SK-N-MC (cell line): ENCODE measurements around the gene HSPB6.

Experiments used
- EZH2 ChIP-seq: fragments of 200-600 bp; sonication (generic); IDR thresholded peaks from one replicate; pipeline ENCODE4 v1.6.1; 2017; ENCODE audit warnings: antibody characterized with exemption
- FOXP2 ChIP-seq: optimal IDR thresholded peaks from 2 replicates; pipeline ENCODE3; 2011; ENCODE audit warnings: mild to moderate bottlenecking, moderate library complexity; ENCODE audit not compliant: insufficient read depth; ENCODE audit errors: extremely low read length, control extremely low read depth
- POLR2AphosphoS5 ChIP-seq: IDR thresholded peaks from 2 replicates; pipeline ENCODE4 v1.6.1; 2012; ENCODE audit warnings: mild to moderate bottlenecking, low read depth, low read length, borderline replicate concordance

DNA sequence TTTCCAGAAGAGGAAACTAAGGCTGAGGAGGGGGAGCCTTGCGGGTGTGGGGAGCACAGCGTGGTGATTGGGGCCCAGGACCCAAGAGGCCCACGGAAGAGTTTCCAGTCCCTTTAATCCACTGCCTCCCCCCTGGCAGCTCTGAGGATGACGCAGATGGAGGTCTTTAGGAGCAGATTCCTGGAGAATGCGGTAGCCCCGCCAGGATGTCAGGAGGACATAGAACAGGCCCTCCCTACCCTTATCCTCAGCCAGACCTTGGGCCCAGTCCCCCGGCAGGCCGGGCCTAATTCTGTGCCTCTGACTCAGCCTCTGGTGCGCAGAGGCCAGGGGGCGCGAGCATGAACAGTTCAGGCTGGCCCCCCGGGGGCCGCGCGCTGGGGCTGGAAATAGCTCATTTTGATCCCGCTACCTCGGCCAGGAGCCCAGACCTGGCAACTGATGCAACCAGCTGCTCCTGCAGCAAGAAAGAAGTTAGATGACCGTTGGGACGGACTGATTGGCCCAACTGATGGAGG lies 461 bp upstream of the HSPB6 start:
- TF ChIP-seq FOXP2 (no peak), POLR2AphosphoS5 (peak; percentile 4; the same call in 1 of the 2 replicates), EZH2 (no peak)
